NCI-H82 treated with DMSO at 0.1 percent for 48 hours (cell line): ENCODE data around the gene KXD1.
A peak's percentile ranks its signal among the peaks of the same experiment; 100 is the strongest.
"Not testable (repeated sequence)": the region's sequence is repeated elsewhere in the genome, so short reads cannot be mapped to it uniquely, and the experiment has no call there.

Experiments used
- DNase-seq: peaks from one replicate; lab custom pipeline; 2025; ENCODE audit not compliant: unreplicated experiment; lab: John Stamatoyannopoulos, UW

KXD1 gene

DNA sequence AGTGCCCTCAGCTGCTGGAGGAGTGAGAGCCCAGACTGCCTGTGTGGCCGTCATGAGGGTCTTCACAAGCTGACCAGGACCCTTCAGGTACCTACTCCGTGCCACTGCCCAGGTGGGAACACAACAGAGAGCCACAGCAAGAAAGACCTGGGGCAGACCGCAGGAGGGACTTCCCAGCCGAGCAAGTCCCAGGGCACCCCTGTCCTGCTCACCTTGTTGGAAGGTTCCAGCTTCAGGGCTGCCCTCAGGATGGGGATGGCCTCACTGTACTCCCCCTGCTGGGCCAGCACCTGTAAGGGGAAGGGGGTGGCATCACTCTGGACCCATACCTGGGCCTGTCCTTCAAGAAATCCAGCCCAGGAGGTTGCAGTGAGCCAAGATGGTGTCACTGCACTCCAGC, 24.6 kb upstream of the KXD1 start:
- DNase-seq, result no peak

DNA sequence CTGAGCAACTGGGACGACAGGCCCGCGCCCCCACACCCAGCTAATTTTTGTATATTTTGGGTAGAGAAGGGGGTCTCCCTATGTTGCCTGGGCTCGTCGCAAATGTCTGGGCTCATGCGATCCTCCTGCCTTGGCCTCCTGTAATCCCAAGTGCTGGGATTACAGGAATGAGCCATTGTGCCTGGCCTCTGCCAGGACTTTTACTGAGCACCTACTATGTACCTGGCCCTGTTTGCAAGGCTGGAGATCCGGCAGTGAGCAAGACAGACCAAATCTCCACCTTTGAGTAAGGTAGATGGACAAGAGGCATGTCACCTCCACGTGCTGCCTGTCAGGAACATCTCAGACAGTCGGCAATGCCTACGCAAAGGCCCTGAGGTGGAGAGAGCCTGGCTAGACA, 21.2 kb upstream of the KXD1 start:
- no peak for DNase-seq

DNA sequence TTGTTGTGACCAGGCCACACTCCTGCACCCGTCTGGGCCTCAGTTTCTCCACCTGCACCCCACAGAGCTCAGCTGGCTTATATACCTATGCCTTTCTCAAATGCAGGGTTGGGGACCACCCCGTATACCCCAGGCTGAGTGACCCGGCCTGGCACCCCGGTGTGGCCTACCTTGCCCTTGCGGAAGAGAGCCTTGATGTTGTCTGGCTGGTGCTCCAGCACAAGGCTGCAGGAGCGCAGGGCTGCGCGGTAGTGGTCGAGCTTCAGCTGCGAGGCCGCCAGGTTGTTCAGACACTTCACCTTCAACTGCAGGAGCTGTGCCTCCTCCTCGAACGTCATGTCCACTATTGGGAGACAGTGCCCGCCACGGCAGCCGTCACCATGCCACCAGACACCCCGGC, 20.2 kb upstream of the KXD1 start:
- no peak for DNase-seq

DNA sequence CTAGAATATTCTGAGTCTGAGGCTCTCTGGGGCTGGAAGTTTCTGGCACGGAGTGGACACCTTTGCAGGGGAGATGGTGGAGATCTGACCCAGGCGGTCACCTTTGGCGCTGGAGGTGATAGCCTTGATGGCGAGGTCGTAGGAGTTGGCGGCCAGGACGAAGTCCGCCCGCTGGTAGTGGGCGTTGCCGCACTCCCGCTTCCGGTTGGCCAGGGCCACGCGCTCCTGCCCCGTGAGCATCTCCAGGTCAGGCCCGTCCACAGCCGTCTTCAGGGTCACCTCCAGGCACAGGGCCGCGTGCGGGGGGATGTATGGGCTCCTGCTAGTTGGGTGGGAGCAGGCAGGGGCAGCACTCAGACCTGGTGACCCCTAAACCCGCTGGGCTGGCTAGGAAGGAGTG, 19.6 kb upstream of the KXD1 start:
- DNase-seq, result no peak

DNA sequence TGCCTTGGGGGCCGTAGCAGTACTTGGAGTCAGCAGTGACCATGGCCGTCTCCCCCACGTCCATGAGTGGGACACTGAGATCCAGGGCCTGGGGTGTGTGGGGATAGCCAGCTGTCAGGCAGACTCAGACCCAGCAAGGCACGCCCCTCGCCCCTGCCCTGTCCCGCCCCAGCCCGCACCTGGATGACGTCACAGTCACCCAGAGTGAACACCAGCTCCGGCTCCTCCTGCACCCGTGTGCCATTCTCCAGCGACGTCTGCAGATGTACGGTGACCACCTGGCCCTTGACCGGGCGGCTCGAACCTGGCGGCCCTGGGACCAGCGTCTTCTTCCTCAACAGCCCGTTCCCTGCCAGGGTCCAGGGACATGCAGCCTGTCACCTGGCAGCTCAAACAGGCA, 18.3 kb upstream of the KXD1 start:
- DNase-seq, result no peak

DNA sequence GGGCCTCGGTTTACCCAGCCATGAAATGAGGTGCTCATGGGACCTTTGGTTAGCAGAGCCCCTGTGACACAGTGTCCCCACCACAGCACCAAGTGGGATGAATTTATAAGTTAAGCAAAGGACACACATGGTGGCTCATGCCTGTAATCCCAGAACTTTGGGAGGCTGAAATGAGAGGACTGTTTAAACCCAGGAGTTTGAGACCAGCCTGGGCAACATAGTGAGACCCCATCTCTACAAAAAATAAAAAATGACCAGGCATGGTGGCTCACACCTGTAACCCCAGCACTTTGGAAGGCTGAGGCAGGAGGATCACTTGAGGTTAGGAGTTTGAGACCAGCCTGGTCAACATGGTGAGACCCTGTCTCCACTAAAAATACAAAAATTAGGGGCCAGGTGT, 17.5 kb upstream of the KXD1 start:
- not testable (repeated sequence) for DNase-seq

DNA sequence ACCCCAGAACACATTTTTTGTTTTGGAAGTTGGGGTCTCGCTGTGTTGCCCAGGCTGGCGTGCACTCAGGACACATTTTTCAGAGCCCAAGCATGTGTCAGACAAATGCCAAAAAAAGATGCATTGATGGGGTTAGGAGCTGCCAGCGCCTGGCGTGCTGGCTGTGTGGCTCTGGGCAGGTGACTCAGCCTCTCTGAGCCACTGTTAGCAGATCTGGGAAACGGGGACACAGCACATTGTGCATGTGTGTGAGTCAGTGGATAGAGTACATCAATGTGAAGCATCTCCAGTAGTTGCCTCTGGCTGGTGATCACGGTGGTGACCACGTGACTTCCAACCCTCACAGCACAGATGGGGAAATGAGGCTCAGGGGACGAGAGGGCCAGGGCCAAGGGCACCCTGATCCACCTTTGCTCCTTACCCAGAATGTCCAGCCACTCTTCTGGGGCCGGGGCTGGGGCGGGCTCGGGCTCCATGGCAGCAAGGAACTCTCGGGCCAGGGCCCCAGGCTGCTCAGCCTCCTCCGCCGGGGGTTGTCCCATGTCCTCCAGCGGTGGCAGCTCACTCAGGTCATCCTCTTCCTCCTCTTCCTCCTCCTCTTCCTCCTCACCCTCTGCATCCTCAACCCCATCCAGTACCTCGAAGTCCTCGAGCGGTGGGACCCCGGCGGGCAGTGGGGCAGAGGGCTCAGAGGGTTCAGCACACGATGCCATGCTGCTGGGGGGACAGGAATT, 16.2 kb upstream of the KXD1 start:
- DNase-seq, result no peak

DNA sequence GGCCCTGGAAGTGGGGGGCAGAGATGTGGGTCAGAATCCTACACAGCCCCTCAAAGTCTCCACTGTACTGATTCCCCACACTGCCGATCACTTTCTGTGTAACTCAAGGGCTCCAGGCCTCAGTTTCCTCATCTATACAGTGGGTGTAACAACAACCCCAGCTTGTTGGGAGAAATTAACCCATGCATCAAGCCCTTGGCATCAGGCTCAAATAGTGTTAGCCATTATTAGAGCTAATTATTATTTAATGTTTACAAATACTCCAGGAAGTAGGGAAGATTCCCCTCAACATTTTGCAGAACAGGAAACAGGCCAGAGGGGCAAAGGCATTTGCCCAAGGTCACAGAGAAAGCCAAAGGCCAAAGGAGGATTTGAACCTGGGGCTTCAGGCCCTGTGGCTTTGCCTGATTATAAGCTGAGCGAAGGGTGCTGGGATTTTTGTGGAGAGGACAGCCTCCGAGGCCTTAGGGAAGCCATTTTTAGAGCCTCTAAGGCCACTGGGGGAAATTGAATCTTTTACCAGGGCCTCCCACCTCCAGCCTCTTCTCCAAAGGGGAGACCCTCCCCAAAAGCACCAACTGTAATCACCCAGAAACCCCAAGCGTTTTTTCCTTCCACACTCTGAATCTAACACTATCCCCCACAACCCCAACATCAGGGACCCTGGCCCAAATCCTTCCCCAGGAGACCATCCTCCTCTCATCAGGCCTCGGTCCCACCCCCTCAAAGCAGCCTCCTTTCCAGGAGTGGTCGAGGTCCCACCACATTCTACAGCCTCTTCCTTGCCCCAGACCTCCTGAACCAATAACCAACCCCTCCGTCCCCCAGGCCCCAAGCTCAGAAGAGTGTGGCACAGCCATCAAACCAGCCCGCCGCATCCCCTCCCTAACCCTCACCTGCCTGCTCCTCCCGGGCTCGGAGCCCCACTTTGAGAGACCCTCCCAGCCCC, 15.4 kb upstream of the KXD1 start:
- DNase-seq, result no peak

DNA sequence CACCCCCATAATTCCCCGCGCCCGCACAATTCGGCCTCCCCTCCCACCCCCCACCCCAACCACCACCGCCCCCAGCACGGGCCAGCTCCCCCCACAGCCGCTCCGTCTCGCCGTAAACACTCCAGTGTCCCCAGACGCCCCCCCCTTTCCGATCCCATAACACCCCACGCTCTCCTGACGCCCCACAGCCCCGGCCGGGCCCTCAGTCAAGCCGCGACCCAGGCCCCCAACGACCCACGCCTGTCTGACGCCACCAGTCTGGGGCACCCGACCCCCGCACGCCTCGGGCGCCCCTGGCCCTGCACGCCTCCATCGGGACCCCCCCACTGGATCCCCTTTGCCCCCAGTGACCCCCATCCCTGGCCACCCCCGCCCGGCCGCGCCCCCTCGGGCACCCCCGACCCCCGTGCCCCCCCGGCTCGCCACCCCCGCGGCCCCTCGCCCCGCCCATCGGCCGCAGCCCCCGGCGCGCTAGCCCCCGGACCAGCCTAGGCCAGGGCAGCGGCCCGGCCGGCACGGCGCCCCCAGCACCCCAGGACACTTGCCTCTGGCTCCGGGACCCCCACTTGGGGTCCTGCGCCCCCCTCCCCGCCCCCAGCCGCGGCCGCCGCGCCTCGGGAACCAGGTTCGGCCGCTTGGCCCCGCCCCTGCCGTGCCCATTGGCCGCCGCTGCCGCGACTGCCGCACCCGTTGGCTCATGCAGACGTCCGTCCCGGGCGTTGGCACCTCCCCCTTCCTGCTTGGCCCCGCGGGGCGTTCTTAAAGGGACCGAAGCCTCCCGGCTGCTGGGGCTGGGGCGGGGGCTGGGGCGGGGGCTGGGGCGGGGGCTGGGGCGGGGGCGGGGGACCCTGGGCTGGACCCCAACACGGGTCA, 14.5 kb upstream of the KXD1 start, which contains the start of gene FKBP8:
Gene FKBP8 (minus strand): TSS at position 633 of the 873 bp plus-strand sequence. CDS start 1,603 bp downstream, outside the sequence.
- DNase-seq, result peak; percentile 77

DNA sequence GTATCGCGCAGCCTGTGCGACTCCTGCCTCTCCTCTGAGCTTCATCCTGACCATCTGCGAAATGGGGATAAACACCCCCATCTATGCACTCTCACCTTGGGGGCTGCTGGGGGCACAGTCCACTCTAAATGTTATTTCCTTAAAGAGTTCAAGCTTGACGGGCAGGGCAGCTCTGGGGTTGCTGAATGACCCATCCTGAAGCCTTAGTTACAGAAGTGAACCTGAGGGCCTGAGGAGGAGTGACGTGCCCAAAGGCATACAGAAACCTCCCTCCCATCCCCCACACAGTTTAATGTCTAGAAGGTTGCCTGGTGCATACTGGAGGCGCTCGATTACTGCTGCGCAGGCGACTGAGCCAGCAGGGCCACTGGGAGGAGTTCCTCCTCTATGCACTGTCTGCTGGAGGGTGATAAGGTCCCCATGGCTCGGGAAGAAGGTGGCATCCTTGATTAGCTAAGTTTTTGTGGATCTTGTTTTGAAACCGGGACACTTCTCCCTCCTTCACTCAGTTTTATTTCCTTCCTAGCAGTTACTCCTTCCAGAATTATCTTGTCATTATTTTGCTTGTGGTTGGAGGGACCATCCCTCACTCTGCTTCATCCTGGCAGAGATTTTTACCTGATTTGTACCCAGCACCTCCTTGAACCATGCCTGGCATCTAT, 13.7 kb upstream of the KXD1 start:
- peak; percentile 44 for DNase-seq

DNA sequence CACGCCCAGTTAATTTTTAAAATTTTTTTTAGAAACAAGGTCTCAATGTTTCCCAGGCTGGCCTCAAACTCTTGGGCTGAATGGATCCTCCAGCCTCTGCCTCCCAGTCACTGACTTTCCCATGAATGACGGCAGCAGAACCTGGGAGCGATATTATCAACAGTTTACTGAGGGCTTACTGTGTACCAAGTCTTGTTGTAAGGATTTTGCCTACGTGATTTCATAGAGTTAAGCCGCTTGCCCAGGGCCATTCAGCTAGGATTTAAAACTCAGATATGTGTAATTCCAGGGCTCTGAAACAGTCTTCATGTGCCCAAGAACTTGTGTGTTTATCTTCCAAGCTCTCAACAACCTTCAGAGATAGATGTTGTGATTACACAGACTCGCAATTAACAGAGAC, 6.0 kb upstream of the KXD1 start:
- peak; percentile 68 for DNase-seq

DNA sequence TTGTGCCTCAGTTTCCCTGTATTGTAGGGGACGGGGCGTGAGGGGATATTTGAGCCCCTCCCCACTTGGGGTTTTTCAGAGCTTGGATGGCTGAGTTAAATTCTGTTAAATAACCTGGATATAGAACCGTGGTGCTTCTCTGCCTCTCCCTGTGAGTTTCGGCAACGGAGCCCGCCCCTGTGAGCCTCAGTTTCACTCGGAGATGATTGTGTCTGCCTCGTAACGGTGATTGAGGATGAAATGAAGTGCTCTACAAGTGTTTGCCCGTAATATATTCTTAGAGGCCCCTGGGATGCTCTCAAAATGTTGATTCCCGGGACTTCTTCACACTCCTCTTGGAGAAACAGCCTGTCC, 509 bp downstream of the KXD1 start:
- no peak for DNase-seq

DNA sequence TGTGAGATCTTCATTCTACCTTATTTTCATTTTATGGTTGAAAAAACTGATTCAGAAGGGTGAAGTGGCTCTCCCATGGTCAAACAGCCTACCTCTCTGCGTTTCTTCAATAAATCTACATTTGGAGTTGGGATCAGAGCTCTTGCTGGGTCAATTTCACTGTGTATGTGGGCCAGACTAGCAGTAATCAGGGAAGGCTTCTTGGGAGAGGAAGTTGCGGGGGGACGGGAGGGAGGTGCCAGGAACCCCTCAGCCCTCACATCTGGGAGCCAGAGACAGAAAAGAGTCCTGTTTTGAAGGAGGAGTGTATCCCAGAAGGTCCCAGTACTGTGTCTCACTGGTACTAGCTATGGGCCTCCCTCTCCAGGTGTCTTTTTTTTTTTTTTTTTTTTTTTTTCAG, 934 bp downstream of the KXD1 start:
- no peak for DNase-seq

DNA sequence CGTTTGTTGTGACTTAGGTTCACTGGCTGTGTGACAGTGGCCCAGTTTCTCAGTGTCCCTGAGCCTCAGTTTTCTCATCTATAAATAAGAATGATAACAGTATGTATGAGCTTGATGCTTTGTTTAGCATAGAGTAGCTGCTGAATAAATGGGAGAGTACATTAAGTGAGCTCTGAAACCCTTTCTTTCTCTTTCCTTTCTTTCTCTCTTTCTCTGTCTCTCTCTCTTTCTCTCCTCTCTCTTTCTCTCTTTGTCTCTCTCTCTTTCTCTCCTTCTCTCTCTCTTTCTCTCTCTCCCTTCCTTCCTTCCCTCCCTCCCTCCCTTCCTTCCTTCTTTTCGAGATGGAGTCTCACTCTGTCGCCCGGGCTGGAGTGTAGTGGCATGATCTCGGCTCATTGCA, 2.0 kb downstream of the KXD1 start:
- DNase-seq, result no peak

DNA sequence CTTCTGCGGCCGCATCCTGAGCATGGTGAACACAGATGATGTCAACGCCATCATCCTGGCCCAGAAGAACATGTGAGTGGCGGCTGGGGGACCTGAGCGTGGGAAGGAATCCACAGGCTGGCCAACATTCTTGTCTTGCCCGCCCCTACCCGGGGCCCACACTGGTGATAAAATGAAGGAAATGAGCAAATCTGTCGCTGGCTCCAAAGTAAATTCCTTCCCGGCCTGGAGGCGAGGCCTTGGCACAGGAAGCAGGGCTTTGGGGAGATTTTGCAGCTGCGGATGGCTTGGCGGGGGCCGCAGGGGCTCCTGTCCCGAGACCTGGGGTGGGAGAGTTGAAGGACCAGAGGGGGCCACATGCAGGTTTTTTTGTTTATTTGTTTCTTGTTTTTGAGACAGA, 4.4 kb downstream of the KXD1 start:
- DNase-seq, result no peak

DNA sequence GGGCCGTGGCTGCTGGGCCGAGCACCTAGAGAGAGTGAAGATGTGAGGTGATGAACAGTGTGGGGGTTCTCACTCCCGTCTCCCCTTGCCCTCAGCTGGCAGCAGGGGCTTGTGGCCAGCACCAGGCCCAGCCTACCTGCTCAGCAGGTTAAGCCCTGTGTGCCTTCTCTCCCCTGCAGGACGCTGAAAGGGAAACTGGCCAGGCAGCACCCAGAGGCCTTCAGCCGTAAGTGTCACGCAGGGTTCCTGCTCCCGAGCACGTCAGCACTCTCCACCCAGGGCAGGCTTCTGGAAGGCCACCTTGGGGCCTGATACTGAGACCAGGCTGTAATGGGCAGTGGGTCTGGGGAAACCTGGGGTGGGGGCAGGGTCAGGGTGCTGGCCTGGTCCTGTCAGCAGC, 9.3 kb downstream of the KXD1 start:
- no peak for DNase-seq

DNA sequence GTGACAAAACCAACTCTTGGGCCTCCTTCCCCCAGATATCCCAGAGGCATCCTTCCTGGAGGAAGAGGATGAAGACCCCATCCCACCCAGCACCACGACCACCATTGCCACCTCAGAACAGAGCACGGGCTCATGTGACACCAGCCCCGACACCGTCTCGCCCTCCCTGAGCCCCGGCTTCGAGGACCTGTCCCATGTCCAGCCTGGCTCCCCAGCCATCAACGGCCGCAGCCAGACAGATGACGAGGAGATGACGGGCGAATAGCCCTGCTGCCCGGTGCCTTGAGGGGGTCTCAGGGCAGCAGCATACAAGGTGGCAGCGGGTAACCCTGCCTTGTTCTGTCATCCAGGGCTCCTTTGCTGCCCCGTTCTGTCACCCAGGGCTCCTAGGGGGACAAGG, 10.7 kb downstream of the KXD1 start:
- DNase-seq, result no peak

DNA sequence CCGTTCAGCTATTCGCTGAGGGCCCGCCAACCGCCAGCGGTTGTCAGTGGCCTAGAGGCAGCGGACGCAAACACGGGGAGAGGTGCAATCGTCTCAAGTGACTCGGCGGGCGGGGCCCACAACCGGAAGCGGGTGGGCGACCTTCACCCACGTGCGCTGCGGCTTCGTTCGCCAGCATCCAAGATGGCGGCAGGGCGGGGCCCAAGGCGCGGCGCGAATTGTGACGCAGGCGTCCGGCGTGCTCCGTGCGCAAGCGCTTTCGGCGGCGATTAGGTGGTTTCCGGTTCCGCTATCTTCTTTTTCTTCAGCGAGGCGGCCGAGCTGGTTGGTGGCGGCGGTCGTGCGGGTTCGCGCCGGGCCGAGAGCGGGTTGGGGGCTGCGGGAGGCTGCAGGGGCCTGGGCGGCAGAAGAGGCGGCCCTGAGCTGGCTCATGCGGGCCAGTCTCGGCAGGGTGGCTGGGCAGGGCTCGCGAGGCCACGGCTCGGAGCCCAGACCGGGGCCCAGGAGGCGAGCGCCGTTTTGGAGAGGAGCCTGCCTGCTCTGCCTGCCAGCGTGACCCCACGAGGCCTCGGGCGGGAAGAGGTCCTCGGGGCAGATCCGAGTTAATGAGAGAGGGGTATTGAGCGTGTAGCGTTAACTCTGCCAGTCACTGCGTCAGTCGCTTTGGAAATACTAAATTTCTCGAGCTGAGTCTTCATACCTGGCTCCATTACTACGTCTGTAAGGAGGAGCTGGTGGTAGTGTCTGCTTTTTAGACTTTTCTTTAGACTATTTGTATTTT, 14.1 kb downstream of the KXD1 start, which contains the start of gene UBA52:
Gene UBA52 (plus strand): TSS at position 294 of the 781 bp plus-strand sequence. CDS start 1,444 bp downstream, outside the sequence.
- DNase-seq, result peak; percentile 97

DNA sequence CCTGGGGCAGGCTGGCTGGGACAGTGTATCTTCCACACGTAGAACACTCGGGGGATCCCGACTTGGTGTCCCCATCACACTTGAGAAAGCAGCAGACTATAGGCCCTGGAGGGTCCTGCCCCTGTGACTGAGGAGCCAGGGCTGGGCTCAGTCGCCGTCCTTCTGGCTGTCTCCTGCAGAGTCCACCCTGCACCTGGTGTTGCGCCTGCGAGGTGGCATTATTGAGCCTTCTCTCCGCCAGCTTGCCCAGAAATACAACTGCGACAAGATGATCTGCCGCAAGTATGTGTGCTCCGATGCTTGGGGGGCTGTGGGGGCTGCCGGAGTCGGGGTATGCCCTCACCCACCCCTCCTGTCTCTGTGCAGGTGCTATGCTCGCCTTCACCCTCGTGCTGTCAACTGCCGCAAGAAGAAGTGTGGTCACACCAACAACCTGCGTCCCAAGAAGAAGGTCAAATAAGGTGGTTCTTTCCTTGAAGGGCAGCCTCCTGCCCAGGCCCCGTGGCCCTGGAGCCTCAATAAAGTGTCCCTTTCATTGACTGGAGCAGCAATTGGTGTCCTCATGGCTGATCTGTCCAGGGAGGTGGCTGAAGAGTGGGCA, 17.1 kb downstream of the KXD1 start:
- no peak for DNase-seq
